ENCODE results near the gene ZNF217. TPM values are rescaled to one million over a fixed set of nuclear protein-coding genes. Genes with fewer than 3 reads are reported as not detected.

Gene ZNF217
- total and polyA plus RNA-seq, 2 experiments from 2014 or later = 10.4 to 23.5 TPM

DNA sequence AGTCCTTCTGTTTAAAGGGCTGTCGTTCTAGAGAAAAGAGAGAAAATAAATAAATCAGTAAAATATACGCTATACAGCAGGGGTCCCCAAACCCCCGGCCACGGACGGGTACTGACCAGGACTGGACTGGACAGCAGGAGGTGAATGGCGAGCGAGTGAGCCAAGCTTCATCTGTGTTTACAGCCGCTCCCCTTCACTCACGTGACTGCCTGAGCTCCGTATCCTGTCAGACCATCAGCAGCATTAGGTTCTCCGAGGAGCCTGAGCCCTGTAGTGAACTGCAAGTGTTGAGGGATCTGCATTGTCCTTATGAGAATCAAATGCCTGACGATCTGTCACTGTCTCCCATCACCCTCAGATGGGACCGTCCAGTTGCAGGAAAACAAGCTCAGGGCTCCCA, 76.5 kb downstream of the ZNF217 start:
- Histone ChIP-seq H4K20me1 (ENCODE audit: insufficient read depth) (no peaks in the 10 kb centered on the region), H3K9me3 (ENCODE audit: low read depth) (no peaks in the 10 kb centered on the region), H3K36me3 (ENCODE audit: low read depth) (no peaks in the 10 kb centered on the region), H3F3A (ENCODE audit: insufficient read depth) (no peaks in the 10 kb centered on the region), H3K79me2 (ENCODE audit: insufficient read depth) (no peaks in the 10 kb centered on the region), H3K9me2 (ENCODE audit: insufficient read depth) (no peaks in the 10 kb centered on the region), H3K4me1 (ENCODE audit: insufficient read depth) (no peaks in the 10 kb centered on the region), H3K27me3 (replicated peaks; ENCODE audit: insufficient read depth) (no peaks in the 10 kb centered on the region), H3K4me3 (no peak overlapping the region), H3K9ac (no peak overlapping the region), H2AFZ (no peak overlapping the region), H3K4me2 (ENCODE audit: unreplicated experiment) (no peak overlapping the region), H3K27ac (no peak overlapping the region)
- TF ChIP-seq EZH2 (IDR thresholded peaks at IDR 0.05; ENCODE audit: insufficient read depth, poor library complexity, severe bottlenecking) = no peak
- 70 to 71% methylated on average over 13 of the region's 13 CpGs for WGBS, 2 experiments (ENCODE audit: low coverage in 1 of 2, low lambda C conversion rate in 2 of 2, missing lambda C conversion rate in 2 of 2)
- in situ Hi-C loops (cut with MboI) = no loop called here
- DNase-seq = no peak

Small RNA genes within 50 kb of the gene (small RNA-seq; reads per million reads assigned to genes)
- gene RF00019 (ENCODE audit: low read depth, low replicate concordance) = not detected
